ENCODE results near the gene AGER.
"Not testable (repeated sequence)": the region's sequence is repeated elsewhere in the genome, so short reads cannot be mapped to it uniquely, and the experiment has no call there.

The AGER gene

DNA sequence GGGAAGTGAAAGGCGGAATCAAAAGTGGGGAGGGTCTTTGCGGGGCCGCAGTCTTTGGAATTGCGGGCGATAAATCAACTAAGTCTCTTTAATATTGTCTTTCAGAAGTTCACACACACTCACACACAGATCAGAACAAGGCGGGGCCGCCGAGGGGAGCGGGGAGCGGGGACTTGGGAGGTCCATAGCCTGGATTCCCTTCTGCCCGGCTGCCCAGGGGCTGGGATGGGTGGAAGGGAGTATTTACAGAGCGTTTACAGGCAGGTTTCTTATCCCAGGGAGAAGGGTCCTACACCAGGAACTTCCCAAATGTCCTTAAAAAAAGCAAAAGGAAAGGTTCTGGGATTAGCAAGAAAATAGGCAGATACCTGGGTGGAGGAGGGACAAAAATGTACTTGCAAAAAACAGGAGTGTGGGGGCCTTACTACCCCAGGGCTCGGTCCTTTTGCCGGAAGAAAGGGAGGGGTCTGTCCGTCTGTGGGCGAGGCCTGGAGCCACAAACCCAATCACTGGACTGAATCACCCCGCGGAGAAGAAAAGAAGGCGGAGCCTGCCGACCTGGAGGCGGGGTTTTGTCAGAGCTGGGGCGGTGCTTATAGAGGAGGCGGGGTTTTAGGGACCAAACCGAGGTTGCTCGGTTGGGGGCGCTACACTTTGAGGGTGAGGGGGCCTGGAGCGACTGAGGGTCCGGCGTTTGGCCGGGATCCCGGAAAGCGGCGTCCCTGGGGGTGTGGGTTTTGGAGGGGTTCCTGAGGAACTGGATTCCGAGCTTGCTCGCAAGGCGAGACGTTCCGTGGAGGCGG, 35.6 kb downstream of the AGER start:
- peak; percentile 24 for DNase-seq (ENCODE audit: low spot score)

DNA sequence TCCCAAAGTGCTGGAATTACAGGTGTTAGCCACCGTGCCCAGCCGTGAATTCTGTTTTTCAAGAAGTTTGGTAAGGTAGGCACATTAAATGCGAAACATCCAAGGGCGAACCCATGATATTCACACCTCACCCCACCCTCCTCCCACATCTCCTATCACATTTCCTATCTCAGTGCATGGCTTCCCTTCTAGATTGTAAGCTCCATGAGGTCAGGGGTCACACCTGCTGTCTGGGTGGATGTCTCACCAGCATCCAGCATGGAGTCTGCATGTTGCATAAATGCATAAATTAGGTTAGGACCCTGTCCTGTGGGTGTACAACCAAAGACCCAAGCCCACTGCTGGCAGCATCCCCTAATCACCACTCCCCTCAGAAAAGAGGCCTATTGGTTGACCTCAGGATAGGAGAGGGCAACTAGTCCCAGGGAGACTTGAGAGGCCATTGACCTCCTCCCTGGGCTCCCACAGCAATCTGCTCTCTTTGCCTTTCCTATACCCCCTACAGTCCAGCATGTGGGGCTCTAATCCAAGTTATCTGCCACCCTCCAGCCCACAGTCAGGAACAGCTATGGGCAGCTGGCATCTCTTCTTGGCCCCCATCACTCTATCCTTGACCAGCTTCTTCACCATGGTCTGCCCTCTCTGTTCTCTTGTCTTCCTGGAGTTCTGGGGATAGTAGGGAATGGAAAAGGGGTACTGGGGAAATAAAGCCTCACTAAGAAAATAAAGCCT, 36.5 kb downstream of the AGER start:
- DNase-seq (ENCODE audit: low spot score): no peak

DNA sequence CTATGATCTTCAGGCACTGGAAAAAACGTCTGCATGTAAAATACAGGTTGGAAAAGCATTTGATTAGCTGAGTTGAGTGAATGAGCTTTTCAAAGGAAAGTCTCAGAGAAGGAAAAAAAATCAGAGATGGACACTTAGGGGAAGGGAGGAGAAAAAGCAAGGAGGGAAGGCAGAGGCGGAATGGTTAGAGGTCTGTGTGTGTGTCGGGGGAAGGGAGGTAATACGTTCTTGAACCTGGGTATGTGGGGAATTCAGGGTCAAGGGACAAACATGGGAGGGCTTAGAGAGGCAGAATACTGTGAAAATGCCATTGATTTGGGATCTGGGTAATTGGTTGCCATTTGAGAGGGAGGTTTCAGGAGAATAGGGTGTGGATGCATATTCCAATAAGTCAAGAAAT, 37.4 kb downstream of the AGER start:
- DNase-seq (ENCODE audit: low spot score): no peak

DNA sequence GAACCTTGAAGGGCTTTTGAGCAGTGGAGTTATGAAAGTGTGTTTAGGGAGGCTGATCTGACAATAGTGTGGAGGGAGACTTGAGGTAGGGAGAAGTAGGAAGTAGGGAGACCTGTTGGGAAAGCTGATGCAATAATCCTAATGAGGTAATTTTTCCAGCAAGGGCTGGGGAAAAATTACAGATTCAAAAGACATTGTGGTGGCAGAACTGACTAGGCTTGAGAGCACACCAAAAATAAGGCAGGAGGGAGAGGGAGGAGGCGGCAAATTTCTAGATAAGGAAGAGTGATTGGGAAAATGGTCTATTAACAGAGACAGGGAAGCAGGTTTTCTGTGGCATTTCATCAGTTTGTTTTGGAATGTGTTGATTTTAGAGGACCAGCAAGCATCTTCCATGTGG, 37.8 kb downstream of the AGER start:
- DNase-seq (ENCODE audit: low spot score): no peak

DNA sequence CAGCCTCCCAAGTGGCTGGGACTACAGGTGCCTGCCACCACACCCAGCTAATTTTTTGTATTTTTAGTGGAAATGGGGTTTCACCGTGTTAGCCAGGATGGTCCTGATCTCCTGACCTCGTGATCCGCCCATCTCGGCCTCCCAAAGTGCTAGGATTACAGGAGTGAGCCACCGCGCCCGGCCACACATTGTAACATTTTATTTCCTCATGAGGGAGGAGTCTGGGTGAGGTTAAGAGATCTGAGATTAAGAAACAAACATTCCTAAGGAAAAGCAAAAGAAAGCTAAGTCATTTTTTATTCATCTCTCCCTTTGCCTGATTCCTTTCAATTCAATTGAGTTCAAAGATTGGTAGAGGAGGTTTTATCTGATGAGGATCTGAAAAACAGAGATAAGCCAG, 39.8 kb downstream of the AGER start:
- DNase-seq (ENCODE audit: low spot score): not testable (repeated sequence)

DNA sequence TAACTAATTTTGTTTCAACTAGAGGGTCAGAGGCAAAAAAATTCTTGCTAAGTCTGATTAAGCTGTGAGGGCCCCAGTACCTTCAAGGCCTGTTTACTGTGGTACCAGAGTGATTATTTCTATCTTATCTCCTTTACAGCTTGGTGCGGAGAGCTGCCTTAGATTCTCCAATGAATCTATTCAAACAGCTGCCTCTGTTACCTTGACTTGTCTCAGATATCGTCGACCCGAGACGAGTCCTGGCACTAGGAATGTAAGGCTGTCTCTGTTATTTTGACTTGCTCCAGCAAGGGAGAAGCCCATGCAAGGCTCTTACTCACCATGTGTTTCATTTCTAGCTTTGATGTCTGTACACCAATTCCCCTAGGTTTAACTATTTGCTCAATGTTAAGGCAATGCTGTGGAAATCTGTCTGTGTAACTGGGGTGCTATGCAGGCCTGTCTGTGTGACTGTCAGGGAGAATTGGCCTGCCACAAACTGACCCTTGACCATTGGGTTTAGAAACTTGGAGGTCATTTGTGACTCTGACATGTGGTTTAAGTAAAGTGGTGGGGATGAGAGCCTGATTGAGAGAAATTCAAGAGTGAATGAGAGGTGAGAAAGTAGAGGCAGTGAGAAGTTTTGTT, 43.5 kb downstream of the AGER start:
- DNase-seq (ENCODE audit: low spot score): no peak

DNA sequence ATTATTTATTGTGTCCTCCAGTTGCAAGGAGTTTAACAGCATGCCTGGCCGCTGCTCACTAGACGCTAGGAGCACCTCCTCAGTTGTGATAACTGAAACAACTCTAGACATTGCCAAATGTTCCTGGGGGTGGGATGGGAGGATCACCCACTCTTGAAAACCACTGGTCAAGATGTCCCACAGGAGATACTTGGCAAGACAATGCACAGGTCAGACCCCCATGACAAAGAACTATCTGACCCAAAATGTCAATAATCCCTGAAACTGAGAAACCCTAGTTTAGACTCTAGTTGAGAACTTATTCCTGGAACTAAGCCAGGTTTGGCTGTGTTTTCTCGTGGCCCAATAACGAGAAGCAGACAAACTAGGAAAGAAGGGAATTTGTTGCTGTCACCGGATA, 44.5 kb downstream of the AGER start:
- DNase-seq (ENCODE audit: low spot score): no peak

DNA sequence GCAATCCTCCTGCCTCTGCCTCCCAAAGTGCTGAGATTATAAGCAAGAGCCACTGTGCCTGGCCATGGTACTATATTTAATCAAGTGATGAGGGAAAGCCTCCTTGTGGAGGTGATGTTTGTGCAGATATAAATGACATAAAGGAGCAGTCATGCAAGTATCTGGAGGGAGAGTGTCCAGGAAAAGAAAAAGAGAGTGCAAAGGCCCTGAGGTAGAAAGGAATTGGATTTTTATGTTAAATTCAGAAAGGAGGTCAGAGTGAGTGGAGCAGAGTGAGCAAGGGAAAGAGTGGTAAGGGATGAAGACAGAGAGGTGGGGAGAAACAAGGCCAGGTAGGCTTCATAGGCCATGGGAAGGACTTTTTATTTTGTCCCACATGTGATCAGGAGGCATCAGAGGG, 46.6 kb downstream of the AGER start:
- DNase-seq (ENCODE audit: low spot score): no peak

DNA sequence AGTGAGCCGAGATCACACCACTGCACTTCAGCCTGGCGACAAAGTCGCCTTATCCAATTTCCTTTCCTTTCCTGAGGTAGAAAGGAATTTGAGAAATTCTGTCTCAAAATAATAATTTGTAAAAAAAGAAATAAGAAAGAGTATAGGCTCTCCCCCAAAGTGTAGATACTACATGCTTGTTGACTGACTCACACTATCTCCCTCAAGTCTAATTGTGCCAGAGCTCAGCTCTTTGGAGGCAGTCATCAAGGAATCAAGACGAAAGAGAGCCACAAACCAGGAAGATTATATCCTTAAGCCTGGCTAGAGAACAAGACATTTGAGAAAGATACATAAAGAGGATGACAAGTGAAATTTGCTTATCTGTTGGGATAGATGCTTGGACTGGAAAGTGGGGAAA, 50.3 kb downstream of the AGER start:
- DNase-seq (ENCODE audit: low spot score): peak; percentile 51

DNA sequence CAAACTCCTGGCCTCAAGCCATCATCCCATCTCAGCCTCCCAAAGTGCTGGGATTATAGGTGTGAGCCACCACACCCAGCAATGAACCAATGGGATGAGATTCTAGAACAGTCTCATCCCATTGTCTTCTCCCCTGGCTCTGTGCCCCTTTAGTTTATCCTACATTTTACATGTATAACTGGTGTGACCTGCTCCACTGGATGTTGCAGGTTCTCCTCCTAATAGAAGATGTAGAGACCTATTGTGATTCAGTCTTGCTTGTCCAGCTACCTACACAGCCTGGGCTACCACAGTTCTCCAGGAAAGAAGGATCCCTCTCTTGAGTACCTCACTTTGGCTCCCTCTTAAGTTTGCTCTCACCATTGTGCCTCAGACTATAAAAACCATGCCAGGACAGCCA, 51.9 kb downstream of the AGER start:
- DNase-seq (ENCODE audit: low spot score): no peak

DNA sequence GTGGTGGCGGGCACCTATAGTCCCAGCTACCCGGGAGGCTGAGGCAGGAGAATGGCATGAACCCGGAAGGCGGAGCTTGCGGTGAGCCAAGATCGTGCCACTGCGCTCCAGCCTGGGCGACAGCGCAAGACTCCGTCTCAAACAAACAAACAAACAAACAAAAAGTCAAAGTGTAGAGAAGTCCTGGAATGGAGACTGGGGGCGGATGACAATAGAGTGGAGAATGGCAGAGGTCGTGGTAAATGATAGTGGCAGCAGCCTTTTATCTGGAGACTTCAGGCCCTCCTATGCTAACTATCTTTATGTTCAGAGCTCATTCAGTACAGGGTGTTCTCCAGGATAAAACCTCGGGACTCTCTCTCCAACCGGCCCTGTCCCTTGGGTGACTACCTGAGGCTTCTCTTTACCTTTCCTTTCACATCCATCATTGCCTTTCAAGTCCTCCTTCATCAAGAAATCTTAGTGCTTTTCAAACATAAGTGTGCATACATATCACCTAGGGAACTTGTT, 52.6 kb downstream of the AGER start:
- no peak for DNase-seq (ENCODE audit: low spot score)

Measured in AG20443 (cell line).